Activated T-cell treated with anti-CD3 and anti-CD28 coated beads, Interleukin-2, amount 50 U/mL, for 24 hours (primary cell): ENCODE results near the gene CR1.
"Not testable (repeated sequence)": the region's sequence is repeated elsewhere in the genome, so short reads cannot be mapped to it uniquely, and the experiment has no call there.

Experiments used
- DNase-seq: peaks from one replicate; pipeline ENCODE4 v3.0.0-alpha.2; 2020
- H3K27ac Mint-ChIP-seq: 2 replicates; pipeline ENCODE4 v1.8.0; 2020; ENCODE audit warnings: mild to moderate bottlenecking, mixed read lengths
- H3K27me3 Mint-ChIP-seq: 2 replicates; pipeline ENCODE4 v1.8.0; 2020; ENCODE audit warnings: mixed read lengths
- H3K36me3 Mint-ChIP-seq: 2 replicates; pipeline ENCODE4 v1.8.0; 2020; ENCODE audit warnings: low read depth, mixed read lengths
- H3K4me1 Mint-ChIP-seq: 2 replicates; pipeline ENCODE4 v1.8.0; 2020; ENCODE audit warnings: low read depth, mixed read lengths
- H3K4me3 Mint-ChIP-seq: 2 replicates; pipeline ENCODE4 v1.8.0; 2020; ENCODE audit warnings: mild to moderate bottlenecking, moderate library complexity, mixed read lengths
- H3K9me3 Mint-ChIP-seq: 2 replicates; pipeline ENCODE4 v1.8.0; 2020; ENCODE audit warnings: mixed read lengths

CR1 gene

GRCh38 chr1:207649865-207650580, 154.1 kb downstream of the CR1 start:
- Mint-ChIP-seq H3K9me3 (no peaks in the 10 kb centered on the region), H3K36me3 (no peaks in the 10 kb centered on the region), H3K4me3 (no peak overlapping the region), H3K27me3 (peaks cover 12% of the 10 kb centered on the region), H3K4me1 (peaks cover 8% of the 10 kb centered on the region), H3K27ac (no peak overlapping the region)
- DNase-seq = no peak

DNA sequence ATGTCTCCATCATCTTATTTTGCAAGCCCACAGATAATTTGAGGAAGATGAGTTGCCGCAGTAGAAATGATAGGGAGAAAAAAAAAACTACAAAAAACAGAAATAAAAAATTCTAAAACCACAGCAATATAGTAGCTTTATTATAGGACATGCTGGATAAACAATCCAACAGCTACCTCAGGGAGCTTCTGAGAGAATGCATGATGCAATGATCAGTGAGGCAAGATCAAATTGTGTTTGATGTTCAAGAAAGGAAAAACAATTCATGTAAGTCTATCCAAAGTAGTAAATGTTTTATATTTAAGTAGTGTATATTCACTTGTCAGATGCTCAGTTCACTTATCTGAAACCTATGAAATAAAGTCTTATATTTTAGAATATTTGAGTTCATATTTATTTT, 155.6 kb downstream of the CR1 start:
- DNase-seq = no peak
- Mint-ChIP-seq H3K27ac (no peak overlapping the region), H3K27me3 (peaks cover 8% of the 10 kb centered on the region), H3K36me3 (no peaks in the 10 kb centered on the region), H3K4me3 (no peak overlapping the region), H3K4me1 (peaks cover 5% of the 10 kb centered on the region), H3K9me3 (no peaks in the 10 kb centered on the region)

GRCh38 chr1:207654320-207654719, 158.4 kb downstream of the CR1 start:
- Mint-ChIP-seq H3K27ac (no peak overlapping the region), H3K4me3 (no peak overlapping the region), H3K27me3 (peaks cover 13% of the 10 kb centered on the region), H3K4me1 (peaks cover 5% of the 10 kb centered on the region), H3K9me3 (no peaks in the 10 kb centered on the region), H3K36me3 (no peaks in the 10 kb centered on the region)
- no peak for DNase-seq

GRCh38 chr1:207658408-207658807, 162.5 kb downstream of the CR1 start:
- H3K4me1 Mint-ChIP-seq = no peaks in the 10 kb centered on the region
- DNase-seq = no peak
- no peak overlapping the region for H3K27ac Mint-ChIP-seq
- H3K27me3 Mint-ChIP-seq = peaks cover 14% of the 10 kb centered on the region
- no peak overlapping the region for H3K4me3 Mint-ChIP-seq
- H3K9me3 Mint-ChIP-seq = no peaks in the 10 kb centered on the region
- H3K36me3 Mint-ChIP-seq = no peaks in the 10 kb centered on the region

GRCh38 chr1:207658904-207659485, 163.0 kb downstream of the CR1 start:
- no peak overlapping the region for H3K27ac Mint-ChIP-seq
- H3K9me3 Mint-ChIP-seq = no peaks in the 10 kb centered on the region
- H3K36me3 Mint-ChIP-seq = no peaks in the 10 kb centered on the region
- no peaks in the 10 kb centered on the region for H3K4me1 Mint-ChIP-seq
- H3K4me3 Mint-ChIP-seq = no peak overlapping the region
- DNase-seq = no peak
- H3K27me3 Mint-ChIP-seq = peaks cover 20% of the 10 kb centered on the region

DNA sequence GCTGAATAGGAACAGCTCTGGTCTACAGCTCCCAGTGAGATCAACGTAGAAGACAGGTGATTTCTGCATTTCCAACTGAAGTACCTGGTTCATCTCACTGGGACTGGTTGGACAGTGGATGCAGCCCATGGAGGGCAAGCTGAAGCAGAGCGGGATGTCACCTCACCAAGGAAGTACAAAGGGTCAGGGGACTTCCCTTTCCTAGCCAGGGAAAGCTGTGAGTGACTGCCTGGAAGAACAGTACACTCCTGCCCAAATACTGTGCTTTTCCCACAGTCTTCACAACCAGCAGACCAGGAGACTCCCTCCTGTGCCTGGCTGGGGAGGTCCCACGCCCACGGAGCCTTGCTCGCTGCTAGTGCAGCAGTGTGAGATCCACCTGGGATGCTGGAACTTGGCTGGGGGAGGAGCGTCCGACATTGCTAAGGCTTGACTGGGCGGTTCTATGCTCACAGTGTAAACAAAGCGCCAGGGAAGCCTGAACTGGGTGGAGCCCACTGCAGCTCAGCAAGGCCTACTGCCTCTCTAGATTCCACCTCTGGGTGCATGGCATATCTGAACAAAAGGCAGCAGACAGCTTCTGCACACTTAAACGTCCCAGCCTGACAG, 163.7 kb downstream of the CR1 start:
- H3K27me3 Mint-ChIP-seq = peaks cover 21% of the 10 kb centered on the region
- no peak for DNase-seq
- H3K27ac Mint-ChIP-seq = no peak overlapping the region
- no peaks in the 10 kb centered on the region for H3K9me3 Mint-ChIP-seq
- H3K4me3 Mint-ChIP-seq = no peak overlapping the region
- H3K36me3 Mint-ChIP-seq = no peaks in the 10 kb centered on the region
- no peaks in the 10 kb centered on the region for H3K4me1 Mint-ChIP-seq

DNA sequence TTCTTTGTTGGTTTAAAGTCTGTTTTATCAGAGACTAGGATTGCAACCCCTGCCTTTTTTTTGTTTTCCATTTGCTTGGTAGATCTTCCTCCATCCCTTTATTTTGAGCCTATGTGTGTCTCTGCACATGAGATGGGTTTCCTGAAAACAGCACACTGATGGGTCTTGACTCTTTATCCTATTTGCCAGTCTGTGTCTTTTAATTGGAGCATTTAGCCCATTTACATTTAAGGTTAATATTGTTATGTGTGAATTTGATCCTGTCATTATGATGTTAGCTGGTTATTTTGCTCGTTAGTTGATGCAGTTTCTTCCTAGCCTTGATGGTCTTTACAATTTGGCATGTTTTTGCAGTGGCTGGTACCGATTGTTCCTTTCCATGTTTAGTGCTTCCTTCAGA, 165.5 kb downstream of the CR1 start:
- H3K4me3 Mint-ChIP-seq, DNase-seq, H3K4me1 Mint-ChIP-seq, H3K27ac Mint-ChIP-seq, H3K36me3 Mint-ChIP-seq, H3K9me3 Mint-ChIP-seq: not testable (repeated sequence)
- H3K27me3 Mint-ChIP-seq = peaks cover 31% of the 10 kb centered on the region

- DNase-seq = no peak
- no peak overlapping the region for H3K27ac Mint-ChIP-seq
- H3K9me3 Mint-ChIP-seq = peaks cover 3% of the 10 kb centered on the region
- H3K27me3 Mint-ChIP-seq = peaks cover 71% of the 10 kb centered on the region
- H3K4me3 Mint-ChIP-seq = no peak overlapping the region
- H3K4me1 Mint-ChIP-seq = peaks cover 3% of the 10 kb centered on the region
- H3K36me3 Mint-ChIP-seq = no peaks in the 10 kb centered on the region
These were observed 170.4 kb downstream of the CR1 start for GRCh38 chr1:207666342-207666741.

GRCh38 chr1:207669528-207670009, 173.6 kb downstream of the CR1 start:
- no peak overlapping the region for H3K4me3 Mint-ChIP-seq
- peaks cover 3% of the 10 kb centered on the region for H3K9me3 Mint-ChIP-seq
- H3K27ac Mint-ChIP-seq = no peak overlapping the region
- no peak for DNase-seq
- peaks cover 3% of the 10 kb centered on the region for H3K4me1 Mint-ChIP-seq
- no peaks in the 10 kb centered on the region for H3K36me3 Mint-ChIP-seq
- H3K27me3 Mint-ChIP-seq = peaks cover 73% of the 10 kb centered on the region

DNA sequence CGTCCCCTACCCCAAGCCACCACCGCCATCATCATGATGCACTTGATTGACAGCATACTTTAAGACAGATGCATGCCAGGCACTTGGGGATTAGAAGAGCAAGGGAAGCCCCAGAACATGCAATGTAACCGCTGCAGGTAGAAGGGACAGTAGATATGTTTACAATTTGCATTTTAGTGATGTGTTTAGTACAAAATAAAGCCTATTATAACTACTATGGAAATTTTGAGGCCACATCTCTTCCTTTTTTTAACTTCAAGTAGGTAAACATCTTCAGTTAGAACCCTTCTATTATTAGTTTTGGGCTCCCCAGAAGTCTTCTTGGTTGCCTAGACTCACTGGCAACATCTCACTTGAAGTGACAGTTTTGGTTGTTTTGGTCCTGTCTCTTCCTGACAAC, 174.2 kb downstream of the CR1 start:
- no peak for DNase-seq
- no peaks in the 10 kb centered on the region for H3K36me3 Mint-ChIP-seq
- no peak overlapping the region for H3K27ac Mint-ChIP-seq
- peaks cover 76% of the 10 kb centered on the region for H3K27me3 Mint-ChIP-seq
- H3K9me3 Mint-ChIP-seq = peaks cover 3% of the 10 kb centered on the region
- no peak overlapping the region for H3K4me3 Mint-ChIP-seq
- H3K4me1 Mint-ChIP-seq = peaks cover 3% of the 10 kb centered on the region

- peaks cover 74% of the 10 kb centered on the region for H3K27me3 Mint-ChIP-seq
- no peak overlapping the region for H3K27ac Mint-ChIP-seq
- DNase-seq = no peak
- H3K4me3 Mint-ChIP-seq = no peak overlapping the region
- H3K36me3 Mint-ChIP-seq = no peaks in the 10 kb centered on the region
- H3K4me1 Mint-ChIP-seq = peaks cover 3% of the 10 kb centered on the region
- H3K9me3 Mint-ChIP-seq = peaks cover 3% of the 10 kb centered on the region
These were observed 175.0 kb downstream of the CR1 start for GRCh38 chr1:207670997-207671396.

DNA sequence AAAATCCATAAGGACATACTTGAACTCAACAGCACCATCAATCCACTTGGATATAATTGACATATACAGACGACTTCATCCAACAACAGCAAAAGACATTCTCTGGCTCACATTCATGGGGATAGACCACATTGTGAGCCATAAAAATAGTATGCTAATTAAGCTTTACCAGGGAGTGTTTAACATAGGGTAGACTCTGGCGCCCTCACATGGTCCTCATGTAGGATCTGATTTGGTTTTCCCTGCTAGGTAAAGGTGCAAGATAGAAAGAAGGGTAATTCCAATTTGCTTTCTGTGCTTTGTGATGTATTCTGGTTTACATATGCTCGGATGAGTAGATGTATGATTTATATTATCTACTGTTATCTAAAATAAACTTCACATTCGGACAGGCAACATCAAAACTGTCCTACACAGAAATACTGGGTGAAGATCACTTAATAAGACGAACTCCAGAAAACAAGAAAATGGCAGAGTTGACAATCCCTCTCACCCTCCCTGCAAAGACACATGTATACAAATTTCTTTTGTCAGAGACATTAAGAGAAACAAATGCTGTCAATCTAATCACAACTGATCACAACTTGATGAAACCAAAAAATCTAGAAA, 176.7 kb downstream of the CR1 start:
- H3K27ac Mint-ChIP-seq = no peak overlapping the region
- H3K36me3 Mint-ChIP-seq = no peaks in the 10 kb centered on the region
- no peaks in the 10 kb centered on the region for H3K9me3 Mint-ChIP-seq
- no peak overlapping the region for H3K4me3 Mint-ChIP-seq
- H3K4me1 Mint-ChIP-seq = peaks cover 3% of the 10 kb centered on the region
- DNase-seq = no peak
- H3K27me3 Mint-ChIP-seq = peaks cover 63% of the 10 kb centered on the region

- Mint-ChIP-seq H3K36me3 (no peaks in the 10 kb centered on the region), H3K4me1 (peaks cover 3% of the 10 kb centered on the region), H3K4me3 (no peak overlapping the region), H3K27ac (no peak overlapping the region), H3K27me3 (peaks cover 58% of the 10 kb centered on the region), H3K9me3 (no peaks in the 10 kb centered on the region)
- no peak for DNase-seq
These were observed 177.4 kb downstream of the CR1 start for GRCh38 chr1:207673399-207673798.

GRCh38 chr1:207676153-207676552, 180.2 kb downstream of the CR1 start:
- peaks cover 37% of the 10 kb centered on the region for H3K27me3 Mint-ChIP-seq
- DNase-seq = no peak
- H3K36me3 Mint-ChIP-seq = no peaks in the 10 kb centered on the region
- no peaks in the 10 kb centered on the region for H3K9me3 Mint-ChIP-seq
- no peaks in the 10 kb centered on the region for H3K4me1 Mint-ChIP-seq
- H3K4me3 Mint-ChIP-seq = no peak overlapping the region
- no peak overlapping the region for H3K27ac Mint-ChIP-seq
